KMS-11 (cell line): ENCODE data around the gene MRNIP.

Experiments
- H2AFZ ChIP-seq: fragments of 200-600 bp; sonication (generic); 2 replicates; pipeline ENCODE4 v1.6.1; 2016; ENCODE audit warnings: antibody characterized with exemption, mixed run types, low read depth
- H3K27ac ChIP-seq: fragments of 200-600 bp; sonication (generic); 2 replicates; pipeline ENCODE4 v1.6.1; 2016; ENCODE audit warnings: mild to moderate bottlenecking, mixed run types
- H3K27me3 ChIP-seq: fragments of 200-600 bp; sonication (generic); 2 replicates; pipeline ENCODE4 v1.6.1; 2017; ENCODE audit warnings: mild to moderate bottlenecking, low read depth, mixed run types, moderate library complexity; ENCODE audit not compliant: insufficient read depth
- H3K36me3 ChIP-seq: fragments of 200-600 bp; sonication (generic); 2 replicates; pipeline ENCODE4 v1.6.1; 2017; ENCODE audit warnings: mild to moderate bottlenecking, mixed run types; ENCODE audit not compliant: insufficient read depth
- H3K4me1 ChIP-seq: fragments of 200-600 bp; sonication (generic); 2 replicates; pipeline ENCODE4 v1.6.1; 2016; ENCODE audit warnings: mild to moderate bottlenecking, low read depth, mixed run types; ENCODE audit not compliant: poor library complexity, severe bottlenecking
- H3K4me2 ChIP-seq: fragments of 200-600 bp; sonication (generic); 2 replicates; pipeline ENCODE4 v1.7.0; 2016; ENCODE audit warnings: mild to moderate bottlenecking, mixed run types
- H3K4me3 ChIP-seq: fragments of 200-600 bp; sonication (generic); IDR thresholded peaks from 2 replicates; pipeline ENCODE4 v1.6.1; 2017; ENCODE audit warnings: low read depth, low read length, mixed read lengths; ENCODE audit not compliant: insufficient read depth
- H3K79me2 ChIP-seq: fragments of 200-600 bp; sonication (generic); 2 replicates; pipeline ENCODE4 v1.6.1; 2016; ENCODE audit warnings: low read depth, mixed run types; ENCODE audit not compliant: insufficient read depth
- H3K9ac ChIP-seq: fragments of 200-600 bp; sonication (generic); 2 replicates; pipeline ENCODE4 v1.6.1; 2016; ENCODE audit warnings: mild to moderate bottlenecking, mixed run types
- H4K20me1 ChIP-seq: fragments of 200-600 bp; sonication (generic); 2 replicates; pipeline ENCODE4 v1.6.1; 2016; ENCODE audit warnings: mild to moderate bottlenecking, mixed run types; ENCODE audit not compliant: insufficient read depth
- TF ChIP-seq, protein P1 (sequence below): fragments of 200-600 bp; sonication (generic); conservative IDR thresholded peaks from 2 replicates; pipeline ENCODE4 v1.6.1; 2017; ENCODE audit warnings: low read depth, mild to moderate bottlenecking, antibody characterized with exemption, low read length, moderate library complexity, mixed read lengths

MRNIP gene

DNA sequence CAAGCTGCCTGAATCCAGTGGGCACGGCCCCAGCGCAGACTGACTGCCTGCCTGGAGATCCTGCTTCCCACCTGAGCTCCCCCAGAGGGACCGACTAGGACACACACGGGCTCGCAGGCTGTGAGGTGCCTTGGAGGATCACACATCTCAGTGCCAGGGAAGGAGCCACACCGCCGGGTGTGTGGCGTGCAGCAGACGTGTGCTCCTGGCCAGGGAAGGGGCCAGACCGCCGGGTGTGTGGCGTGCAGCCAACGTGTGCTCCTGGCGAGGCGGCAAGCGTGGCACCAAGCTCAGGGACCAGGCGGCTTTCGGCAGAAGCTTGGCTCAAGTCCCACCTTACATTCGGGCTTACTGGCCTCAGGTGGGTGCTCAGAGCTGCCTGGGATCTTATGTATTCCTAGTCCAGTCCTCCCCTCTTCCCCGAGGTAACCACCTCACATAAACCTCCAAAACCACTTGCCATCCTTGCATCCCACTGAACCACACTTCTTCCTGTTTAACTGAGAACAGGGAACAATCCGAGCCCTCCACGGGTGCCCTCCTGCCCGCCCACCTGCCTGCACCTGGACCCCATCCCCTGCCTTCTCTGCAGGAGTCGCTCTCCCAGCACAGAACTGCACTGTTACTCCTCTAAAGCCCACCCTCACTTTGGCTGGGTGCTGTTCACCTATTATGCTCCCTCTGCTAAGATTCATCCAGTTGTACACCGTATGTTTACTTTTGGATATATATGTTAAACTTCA is 22.4 kb upstream of the MRNIP start:
- H2AFZ ChIP-seq, result no peak overlapping the region
- no peak overlapping the region for H3K27ac ChIP-seq
- no peak overlapping the region for H3K9ac ChIP-seq
- H3K79me2 ChIP-seq, result no peaks in the 10 kb centered on the region
- TF ChIP-seq, protein P1, sequence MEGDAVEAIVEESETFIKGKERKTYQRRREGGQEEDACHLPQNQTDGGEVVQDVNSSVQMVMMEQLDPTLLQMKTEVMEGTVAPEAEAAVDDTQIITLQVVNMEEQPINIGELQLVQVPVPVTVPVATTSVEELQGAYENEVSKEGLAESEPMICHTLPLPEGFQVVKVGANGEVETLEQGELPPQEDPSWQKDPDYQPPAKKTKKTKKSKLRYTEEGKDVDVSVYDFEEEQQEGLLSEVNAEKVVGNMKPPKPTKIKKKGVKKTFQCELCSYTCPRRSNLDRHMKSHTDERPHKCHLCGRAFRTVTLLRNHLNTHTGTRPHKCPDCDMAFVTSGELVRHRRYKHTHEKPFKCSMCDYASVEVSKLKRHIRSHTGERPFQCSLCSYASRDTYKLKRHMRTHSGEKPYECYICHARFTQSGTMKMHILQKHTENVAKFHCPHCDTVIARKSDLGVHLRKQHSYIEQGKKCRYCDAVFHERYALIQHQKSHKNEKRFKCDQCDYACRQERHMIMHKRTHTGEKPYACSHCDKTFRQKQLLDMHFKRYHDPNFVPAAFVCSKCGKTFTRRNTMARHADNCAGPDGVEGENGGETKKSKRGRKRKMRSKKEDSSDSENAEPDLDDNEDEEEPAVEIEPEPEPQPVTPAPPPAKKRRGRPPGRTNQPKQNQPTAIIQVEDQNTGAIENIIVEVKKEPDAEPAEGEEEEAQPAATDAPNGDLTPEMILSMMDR, result no peak
- no peaks in the 10 kb centered on the region for H3K36me3 ChIP-seq
- no peak overlapping the region for H3K4me2 ChIP-seq
- no peaks in the 10 kb centered on the region for H3K4me1 ChIP-seq
- H4K20me1 ChIP-seq, result no peaks in the 10 kb centered on the region
- H3K27me3 ChIP-seq, result no peaks in the 10 kb centered on the region
- H3K4me3 ChIP-seq, result no peak overlapping the region

DNA sequence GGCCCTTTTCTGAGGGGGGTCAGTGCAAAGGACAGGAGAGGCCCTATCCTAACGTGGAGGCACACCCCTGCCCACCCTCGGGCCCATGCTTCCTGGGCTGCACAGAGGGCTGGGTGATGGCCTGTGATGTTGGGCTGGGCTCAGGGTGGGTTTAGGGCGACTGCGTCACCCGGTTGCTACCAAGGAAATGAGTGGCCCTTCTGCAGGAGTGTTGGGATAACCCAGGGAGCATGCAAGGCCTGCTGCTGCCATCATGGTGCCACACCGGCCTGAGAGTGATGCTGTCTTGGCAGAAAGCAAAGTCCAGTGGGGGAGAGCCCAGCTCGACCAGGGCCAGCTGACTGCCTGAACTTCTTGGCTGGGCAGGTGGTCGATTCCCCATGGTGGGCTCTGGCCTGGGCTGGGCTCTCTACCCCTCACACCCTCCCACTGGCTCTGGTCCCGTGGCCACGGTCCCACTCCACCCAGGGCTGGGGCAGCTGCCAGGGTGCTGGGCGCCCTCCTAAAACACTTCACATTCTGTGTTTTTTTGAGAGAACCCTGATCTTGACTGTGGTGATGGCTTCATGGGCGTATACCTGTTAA is 21.5 kb upstream of the MRNIP start:
- Histone ChIP-seq H3K36me3 (no peaks in the 10 kb centered on the region), H3K4me2 (no peak overlapping the region), H3K4me3 (no peak overlapping the region), H3K27ac (no peak overlapping the region), H3K27me3 (no peaks in the 10 kb centered on the region), H3K4me1 (no peaks in the 10 kb centered on the region), H3K79me2 (no peaks in the 10 kb centered on the region), H4K20me1 (no peaks in the 10 kb centered on the region), H3K9ac (no peak overlapping the region), H2AFZ (no peak overlapping the region)
- TF ChIP-seq, protein P1, result no peak

DNA sequence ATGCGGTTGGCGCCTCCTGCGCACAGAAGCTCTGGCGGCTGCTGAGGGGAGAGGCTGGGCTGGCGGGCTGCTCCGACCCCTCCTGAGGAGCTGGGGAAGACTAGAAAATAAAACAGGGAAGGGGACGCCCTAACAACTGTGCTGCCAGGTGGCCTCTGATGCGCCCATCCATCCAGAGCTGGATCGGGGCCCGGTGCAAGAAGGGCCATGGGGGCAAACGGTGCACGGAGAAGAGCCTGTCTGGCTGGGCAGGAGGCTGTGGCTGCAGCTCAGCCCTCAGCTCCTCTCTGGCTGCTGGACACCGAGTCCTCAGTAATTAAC is 21.0 kb upstream of the MRNIP start:
- TF ChIP-seq, protein P1, result no peak
- Histone ChIP-seq H3K4me2 (no peak overlapping the region), H3K36me3 (no peaks in the 10 kb centered on the region), H3K4me1 (no peaks in the 10 kb centered on the region), H4K20me1 (no peaks in the 10 kb centered on the region), H3K27me3 (no peaks in the 10 kb centered on the region), H3K4me3 (no peak overlapping the region), H3K79me2 (no peaks in the 10 kb centered on the region), H3K27ac (no peak overlapping the region), H3K9ac (no peak overlapping the region), H2AFZ (no peak overlapping the region)

DNA sequence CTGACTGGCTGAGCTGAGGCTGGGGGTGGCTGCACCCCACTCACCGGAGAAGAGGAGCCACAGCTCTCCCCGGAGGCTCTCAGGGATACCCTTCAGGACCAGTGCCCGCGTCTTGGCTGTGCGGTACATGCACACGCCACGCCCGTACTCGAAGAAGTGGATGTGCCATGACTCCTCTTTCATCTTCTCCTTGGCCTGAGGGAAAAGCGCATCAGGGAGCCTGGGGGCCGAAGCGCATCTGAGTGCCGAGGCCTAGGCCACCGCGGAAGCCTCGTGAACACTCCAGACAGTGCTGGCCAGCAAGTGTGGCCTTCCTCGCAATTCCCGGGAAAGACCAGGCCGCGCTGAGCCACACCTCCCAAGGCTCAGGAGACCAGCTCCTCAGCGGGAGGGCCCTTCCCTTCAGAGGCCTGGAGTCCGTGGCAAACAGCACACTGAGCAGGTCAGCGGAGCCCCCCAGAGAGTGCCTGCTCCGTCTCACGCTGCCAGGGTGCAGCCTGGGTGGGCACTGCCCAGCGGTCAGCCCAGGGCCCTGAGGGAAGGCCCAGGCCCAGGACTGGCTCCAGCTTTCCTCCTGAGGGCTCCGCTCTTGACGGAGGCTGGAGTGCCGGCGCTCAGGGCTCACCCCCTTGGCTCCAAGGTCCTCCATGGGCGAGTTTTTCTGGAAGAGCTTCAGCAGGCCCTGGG is 20.5 kb upstream of the MRNIP start:
- Histone ChIP-seq H3K4me1 (no peaks in the 10 kb centered on the region), H3K79me2 (no peaks in the 10 kb centered on the region), H3K4me3 (no peak overlapping the region), H3K36me3 (no peaks in the 10 kb centered on the region), H3K9ac (no peak overlapping the region), H3K27me3 (no peaks in the 10 kb centered on the region), H3K27ac (no peak overlapping the region), H3K4me2 (no peak overlapping the region), H2AFZ (no peak overlapping the region), H4K20me1 (no peaks in the 10 kb centered on the region)
- TF ChIP-seq, protein P1, result no peak
